Spinal cord (tissue), 10 donors: ENCODE data around the gene GDPD5. TPM values are rescaled to one million over a fixed set of nuclear protein-coding genes. Genes with fewer than 3 reads are reported as not detected.

Source experiments
- DNase-seq, 6 donors: peaks; one replicate each; pipeline versions ENCODE4 v3.0.0 to v3.0.0-alpha.2; 2013 to 2015; ENCODE audit warnings: low spot score in 6 of 6, low read depth in 4 of 6
- H3K27ac ChIP-seq: one replicate; pipeline ENCODE4 v1.5.1; 2013; ENCODE audit warnings: low read depth, low read length, control low read depth
- H3K27me3 ChIP-seq: one replicate; pipeline ENCODE4 v1.6.1; 2013; ENCODE audit warnings: low read length; ENCODE audit not compliant: control insufficient read depth, insufficient read depth
- H3K36me3 ChIP-seq: one replicate; pipeline ENCODE4 v1.6.1; 2013; ENCODE audit warnings: low read length; ENCODE audit not compliant: control insufficient read depth, insufficient read depth
- H3K4me1 ChIP-seq: one replicate; pipeline ENCODE4 v1.6.1; 2013; ENCODE audit warnings: low read length; ENCODE audit not compliant: control insufficient read depth, insufficient read depth
- H3K4me3 ChIP-seq: one replicate; pipeline ENCODE4 v1.5.1; 2013; ENCODE audit warnings: low read depth, low read length, control low read depth
- H3K9me3 ChIP-seq: one replicate; pipeline ENCODE4 v1.6.1; 2013; ENCODE audit warnings: low read length; ENCODE audit not compliant: control insufficient read depth, insufficient read depth
- WGBS: methylation state at CpG from one replicate; pipeline ENCODE4 v1.1.5; 2013; ENCODE audit warnings: missing lambda C conversion rate; ENCODE audit not compliant: insufficient coverage; 5-methylcytosine and 5-hydroxymethylcytosine counted together
- polyA plus RNA-seq, 2 donors: library from polyadenylated mRNA; unstranded; fragments of 120-200 nt; gene quantifications; one replicate each; pipeline ENCODE4 v1.2.1, GENCODE V29; 2013; ENCODE audit not compliant: insufficient read length in 2 of 2
- total RNA-seq, 2 donors: library from RNA; depleted of rRNA in 1 of 2; stranded (reverse); fragments of 120-200 nt in 1 of 2; fragments of >200 nt in 1 of 2; gene quantifications; one replicate each; pipeline versions ENCODE4 v1.2.3 to v1.2.4, GENCODE V29; 2013 to 2014
- donor health status: healthy.

Gene GDPD5
- total and polyA plus RNA-seq, 4 donors: 13.7 to 48.4 (median 32.1) TPM

GRCh38 chr11:75526192-75526541 lies 426 bp upstream of the GDPD5 start:
- Histone ChIP-seq H3K27me3 (peaks cover 19% of the 10 kb centered on the region), H3K4me3 (peak overlapping the region; percentile 71), H3K4me1 (peaks cover 56% of the 10 kb centered on the region), H3K9me3 (no peaks in the 10 kb centered on the region), H3K36me3 (no peaks in the 10 kb centered on the region), H3K27ac (no peak overlapping the region)
- 0% methylated on average over 18 of the region's 21 CpGs for whole genome bisulfite sequencing
- DNase-seq: no peak

GRCh38 chr11:75524665-75525432 lies 892 bp downstream of the GDPD5 start:
- peaks cover 65% of the 10 kb centered on the region for H3K4me1 ChIP-seq
- H3K36me3 ChIP-seq: peaks cover 4% of the 10 kb centered on the region
- H3K27ac ChIP-seq: no peak overlapping the region
- H3K4me3 ChIP-seq: peak overlapping the region; percentile 71
- peaks cover 19% of the 10 kb centered on the region for H3K27me3 ChIP-seq
- DNase-seq: peak in 2 of 6 donors; percentile 50 to 54
- no peaks in the 10 kb centered on the region for H3K9me3 ChIP-seq
- 2% methylated on average over 51 of the region's 51 CpGs for WGBS

- Histone ChIP-seq H3K4me3 (peak overlapping the region; percentile 71), H3K27ac (no peak overlapping the region), H3K9me3 (no peaks in the 10 kb centered on the region), H3K4me1 (peaks cover 71% of the 10 kb centered on the region), H3K27me3 (peaks cover 19% of the 10 kb centered on the region), H3K36me3 (peaks cover 4% of the 10 kb centered on the region)
- DNase-seq: peak in 1 of 6 donors; percentile 19
- 43% methylated on average over 4 of the region's 10 CpGs for WGBS
Measured at GRCh38 chr11:75523811-75524664, 1.7 kb downstream of the GDPD5 start.

GRCh38 chr11:75523189-75523588 lies 2.6 kb downstream of the GDPD5 start:
- Histone ChIP-seq H3K27ac (no peak overlapping the region), H3K9me3 (no peaks in the 10 kb centered on the region), H3K4me1 (peaks cover 68% of the 10 kb centered on the region), H3K36me3 (peaks cover 4% of the 10 kb centered on the region), H3K27me3 (peaks cover 19% of the 10 kb centered on the region), H3K4me3 (no peak overlapping the region)
- DNase-seq: no peak
- 61% methylated on average over 5 of the region's 5 CpGs for WGBS

GRCh38 chr11:75522286-75523044 lies 3.3 kb downstream of the GDPD5 start:
- 74% methylated on average over 7 of the region's 7 CpGs for WGBS
- peaks cover 65% of the 10 kb centered on the region for H3K4me1 ChIP-seq
- DNase-seq: no peak
- H3K9me3 ChIP-seq: no peaks in the 10 kb centered on the region
- H3K4me3 ChIP-seq: no peak overlapping the region
- peaks cover 19% of the 10 kb centered on the region for H3K27me3 ChIP-seq
- H3K36me3 ChIP-seq: peaks cover 7% of the 10 kb centered on the region
- H3K27ac ChIP-seq: no peak overlapping the region

- WGBS: 78% methylated on average over 7 of the region's 7 CpGs
- H3K4me1 ChIP-seq: peaks cover 53% of the 10 kb centered on the region
- H3K27ac ChIP-seq: no peak overlapping the region
- H3K27me3 ChIP-seq: peaks cover 16% of the 10 kb centered on the region
- no peaks in the 10 kb centered on the region for H3K9me3 ChIP-seq
- no peak for DNase-seq
- H3K4me3 ChIP-seq: no peak overlapping the region
- H3K36me3 ChIP-seq: peaks cover 7% of the 10 kb centered on the region
Measured at GRCh38 chr11:75520688-75521087, 5.1 kb downstream of the GDPD5 start.

- H3K4me1 ChIP-seq: peaks cover 40% of the 10 kb centered on the region
Measured at GRCh38 chr11:75518771-75519653, 6.7 kb downstream of the GDPD5 start.

GRCh38 chr11:75518204-75518549 lies 7.6 kb downstream of the GDPD5 start:
- no peak for DNase-seq
- H3K27ac ChIP-seq: peak overlapping the region; percentile 35
- peaks cover 14% of the 10 kb centered on the region for H3K36me3 ChIP-seq
- 20% methylated on average over 1 of the region's 3 CpGs for WGBS
- H3K4me1 ChIP-seq: peaks cover 38% of the 10 kb centered on the region
- no peaks in the 10 kb centered on the region for H3K27me3 ChIP-seq
- no peak overlapping the region for H3K4me3 ChIP-seq
- H3K9me3 ChIP-seq: no peaks in the 10 kb centered on the region

More at GRCh38 chr11:75518771-75519653, 6.7 kb downstream of the GDPD5 start:
- no peaks in the 10 kb centered on the region for H3K9me3 ChIP-seq
- DNase-seq: peak in 1 of 6 donors; percentile 34
- H3K27ac ChIP-seq: peak overlapping the region; percentile 35
- 52% methylated on average over 5 of the region's 9 CpGs for WGBS
- peaks cover 3% of the 10 kb centered on the region for H3K27me3 ChIP-seq
- H3K36me3 ChIP-seq: peaks cover 14% of the 10 kb centered on the region
- H3K4me3 ChIP-seq: no peak overlapping the region

GRCh38 chr11:75516886-75517285 lies 8.9 kb downstream of the GDPD5 start:
- H3K4me3 ChIP-seq: no peak overlapping the region
- H3K4me1 ChIP-seq: peaks cover 29% of the 10 kb centered on the region
- 98% methylated on average over 6 of the region's 7 CpGs for WGBS
- no peak overlapping the region for H3K27ac ChIP-seq
- no peak for DNase-seq
- H3K27me3 ChIP-seq: no peaks in the 10 kb centered on the region
- H3K9me3 ChIP-seq: no peaks in the 10 kb centered on the region
- H3K36me3 ChIP-seq: peaks cover 14% of the 10 kb centered on the region
